ENCODE data around the gene ULK1.
"Not testable (repeated sequence)": the region's sequence is repeated elsewhere in the genome, so short reads cannot be mapped to it uniquely, and the experiment has no call there.

The ULK1 gene

GRCh38 chr12:131883521-131883900, 10.9 kb upstream of the ULK1 start:
- H3K4me3 ChIP-seq (ENCODE audit: low read depth, low read length) = no peak overlapping the region
- no peak for DNase-seq (ENCODE audit: low read depth)

- not testable (repeated sequence) for H3K4me3 ChIP-seq (ENCODE audit: low read depth, low read length); DNase-seq (ENCODE audit: low read depth)
Observed at GRCh38 chr12:131885076-131885475, 9.3 kb upstream of the ULK1 start.

- no peak overlapping the region for H3K4me3 ChIP-seq (ENCODE audit: low read depth, low read length)
- DNase-seq (ENCODE audit: low read depth) = no peak
Observed at GRCh38 chr12:131885543-131886057, 8.8 kb upstream of the ULK1 start.

GRCh38 chr12:131891722-131892121, 2.7 kb upstream of the ULK1 start:
- DNase-seq (ENCODE audit: low read depth); H3K4me3 ChIP-seq (ENCODE audit: low read depth, low read length): not testable (repeated sequence)

DNA sequence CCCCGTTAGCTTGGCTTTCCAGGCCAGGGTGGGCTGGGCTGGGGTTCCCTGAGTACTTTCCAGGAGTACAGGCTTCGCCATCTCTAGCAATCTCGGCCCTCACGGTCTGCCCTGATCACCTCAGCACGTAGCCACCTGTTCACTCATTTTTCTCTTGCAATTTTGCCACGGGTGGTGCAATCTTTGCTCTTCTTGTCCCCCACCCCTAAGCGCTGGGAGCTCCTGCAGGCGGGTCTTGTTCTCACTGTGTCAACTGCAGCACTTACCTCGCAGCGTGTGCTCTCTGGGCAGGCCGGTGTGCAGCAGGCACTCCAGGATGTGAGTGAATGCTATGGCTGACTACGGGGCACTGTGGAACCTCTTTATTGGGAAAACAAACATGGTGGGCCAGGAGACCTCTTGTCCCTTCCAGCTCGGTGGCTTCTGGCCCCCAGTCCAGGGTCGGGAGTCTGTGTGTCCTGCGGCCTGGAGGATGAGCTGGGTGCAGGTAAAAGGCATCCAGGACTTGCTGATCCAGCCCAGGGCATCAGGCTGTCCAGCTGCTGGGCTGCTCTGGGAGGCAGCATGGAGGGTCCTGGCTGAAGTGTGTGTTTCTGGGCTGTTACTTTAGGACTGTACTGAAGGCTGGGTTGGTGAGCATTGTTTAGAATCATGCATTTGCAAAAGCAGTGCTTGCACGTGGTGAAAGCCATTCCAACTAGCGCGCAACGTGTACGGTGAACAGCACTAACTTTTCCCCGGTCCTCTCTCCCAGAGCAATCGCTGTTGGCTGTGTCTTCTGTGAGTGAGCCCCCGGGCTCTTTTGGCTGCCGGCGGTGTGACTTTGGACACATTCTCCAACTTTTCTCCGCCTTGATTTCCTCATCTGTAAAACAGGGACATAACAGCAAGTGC, 1.5 kb upstream of the ULK1 start:
- H3K4me3 ChIP-seq (ENCODE audit: low read depth, low read length) = no peak overlapping the region
- DNase-seq (ENCODE audit: low read depth) = no peak

DNA sequence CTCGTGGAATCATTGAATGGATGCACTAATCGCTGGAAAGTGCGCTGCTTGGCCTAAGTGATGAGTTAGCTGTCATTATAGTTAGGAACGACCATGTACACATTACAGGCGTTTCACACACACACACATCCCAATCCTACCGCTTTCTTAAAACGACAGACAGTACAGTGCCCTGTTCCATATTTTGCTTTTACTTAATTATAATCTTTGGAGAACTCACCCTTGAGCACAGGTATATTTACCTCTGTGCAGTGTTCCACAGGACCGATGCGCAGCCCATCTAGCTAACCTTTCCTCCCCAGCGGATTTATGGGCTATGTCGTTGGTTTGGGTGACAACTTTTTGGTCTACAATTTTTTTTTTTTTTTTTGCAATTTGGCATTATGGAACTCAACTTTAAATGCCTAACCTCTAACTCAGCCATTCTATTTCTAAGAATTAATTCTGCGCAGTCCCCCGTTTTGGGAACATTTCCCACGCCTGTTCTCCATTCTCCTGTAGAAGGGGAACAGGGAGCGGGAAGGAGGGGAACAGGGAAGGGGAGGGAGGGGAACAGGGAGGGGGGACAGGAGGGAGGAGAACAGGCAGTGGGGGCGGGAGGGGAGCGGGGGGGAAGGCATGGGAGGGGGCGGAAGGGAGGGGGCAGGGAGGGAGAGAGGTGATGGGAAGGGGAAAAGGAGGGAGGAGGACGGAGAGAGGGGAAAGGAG, 663 bp upstream of the ULK1 start:
- no peak for DNase-seq (ENCODE audit: low read depth)
- H3K4me3 ChIP-seq (ENCODE audit: low read depth, low read length) = peak overlapping the region; percentile 9

DNA sequence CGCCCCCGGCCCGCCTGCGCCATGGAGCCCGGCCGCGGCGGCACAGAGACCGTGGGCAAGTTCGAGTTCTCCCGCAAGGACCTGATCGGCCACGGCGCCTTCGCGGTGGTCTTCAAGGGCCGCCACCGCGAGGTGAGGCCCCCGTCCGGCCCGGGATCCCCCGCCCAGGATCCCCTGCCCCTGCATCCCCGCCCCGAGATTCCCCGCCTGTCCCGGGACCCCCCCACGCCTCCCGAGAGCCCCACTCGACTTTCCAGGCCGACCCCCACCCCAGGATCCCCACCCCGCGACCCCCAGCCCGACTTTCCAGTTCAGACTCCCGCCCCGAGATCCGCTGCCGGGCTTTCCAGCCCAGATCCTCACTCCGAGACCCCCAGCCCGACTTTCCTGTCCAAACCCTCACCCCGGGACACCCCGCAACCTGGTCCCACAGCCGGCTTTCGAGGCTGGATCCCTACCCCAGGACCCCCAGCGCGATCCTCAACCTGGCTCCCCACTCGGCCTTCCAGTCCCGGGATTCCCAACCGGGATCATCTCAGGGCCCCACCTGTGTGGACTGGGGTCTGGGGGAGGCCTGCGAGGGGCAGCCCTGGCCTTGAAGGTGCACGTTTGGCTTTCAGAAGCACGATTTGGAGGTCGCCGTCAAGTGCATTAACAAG, 688 bp downstream of the ULK1 start:
- DNase-seq (ENCODE audit: low read depth) = no peak
- peak overlapping the region; percentile 63 for H3K4me3 ChIP-seq (ENCODE audit: low read depth, low read length)

GRCh38 chr12:131895640-131896079, 1.2 kb downstream of the ULK1 start:
- DNase-seq (ENCODE audit: low read depth) = no peak
- H3K4me3 ChIP-seq (ENCODE audit: low read depth, low read length) = peak overlapping the region; percentile 63

GRCh38 chr12:131896080-131896810, 1.8 kb downstream of the ULK1 start:
- H3K4me3 ChIP-seq (ENCODE audit: low read depth, low read length) = peak overlapping the region; percentile 63
- peak; percentile 66 for DNase-seq (ENCODE audit: low read depth)

DNA sequence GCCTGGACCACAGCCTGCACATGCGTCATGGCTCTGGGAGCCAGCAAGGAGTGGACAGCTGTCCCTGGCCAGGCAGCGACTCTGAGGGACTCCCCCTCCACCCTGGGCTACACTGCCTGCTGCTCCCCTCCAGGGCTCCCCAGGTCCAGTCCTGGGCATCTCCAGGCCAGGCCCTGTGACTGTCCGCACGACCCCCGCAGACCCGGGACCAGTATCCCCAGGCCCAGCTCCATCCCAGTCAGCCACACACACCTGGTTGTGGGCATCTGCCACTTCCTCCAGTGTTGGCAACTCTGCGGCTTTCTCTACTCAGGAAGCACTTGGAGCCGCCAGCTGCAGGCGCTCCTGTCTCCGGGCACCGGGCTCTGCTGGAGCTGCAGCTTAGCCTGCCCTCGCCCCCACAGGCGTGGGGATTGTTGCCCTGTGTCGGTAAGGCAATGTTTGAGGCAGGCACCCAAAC, 2.4 kb downstream of the ULK1 start:
- peak overlapping the region; percentile 63 for H3K4me3 ChIP-seq (ENCODE audit: low read depth, low read length)
- no peak for DNase-seq (ENCODE audit: low read depth)

GRCh38 chr12:131897276-131897675, 2.9 kb downstream of the ULK1 start:
- no peak overlapping the region for H3K4me3 ChIP-seq (ENCODE audit: low read depth, low read length)
- no peak for DNase-seq (ENCODE audit: low read depth)

DNA sequence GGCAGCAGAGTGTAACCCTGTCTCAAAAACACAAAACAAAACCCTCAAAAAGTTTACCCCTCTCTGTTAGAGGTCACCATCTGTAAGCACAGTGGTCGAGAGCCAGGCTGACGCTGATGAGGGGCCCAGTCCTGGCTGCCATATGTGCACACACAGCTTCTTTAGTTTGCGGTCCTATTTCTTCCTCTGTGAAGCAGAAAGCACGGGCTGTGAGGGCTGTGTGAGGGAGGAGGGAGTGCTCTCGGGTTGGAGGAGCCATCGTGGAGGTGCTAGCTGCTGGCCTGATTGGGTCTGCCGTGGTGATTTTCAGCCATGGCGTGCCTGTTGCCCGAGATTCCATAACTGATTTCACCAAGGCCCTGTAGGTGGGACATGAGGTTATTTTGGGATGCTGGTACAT, 3.5 kb downstream of the ULK1 start:
- DNase-seq (ENCODE audit: low read depth) = no peak
- no peak overlapping the region for H3K4me3 ChIP-seq (ENCODE audit: low read depth, low read length)

- no peak overlapping the region for H3K4me3 ChIP-seq (ENCODE audit: low read depth, low read length)
- no peak for DNase-seq (ENCODE audit: low read depth)
Observed at GRCh38 chr12:131900397-131900796, 6.0 kb downstream of the ULK1 start.

- H3K4me3 ChIP-seq (ENCODE audit: low read depth, low read length) = no peak overlapping the region
- DNase-seq (ENCODE audit: low read depth) = no peak
Observed at GRCh38 chr12:131901431-131902331, 7.3 kb downstream of the ULK1 start.

DNA sequence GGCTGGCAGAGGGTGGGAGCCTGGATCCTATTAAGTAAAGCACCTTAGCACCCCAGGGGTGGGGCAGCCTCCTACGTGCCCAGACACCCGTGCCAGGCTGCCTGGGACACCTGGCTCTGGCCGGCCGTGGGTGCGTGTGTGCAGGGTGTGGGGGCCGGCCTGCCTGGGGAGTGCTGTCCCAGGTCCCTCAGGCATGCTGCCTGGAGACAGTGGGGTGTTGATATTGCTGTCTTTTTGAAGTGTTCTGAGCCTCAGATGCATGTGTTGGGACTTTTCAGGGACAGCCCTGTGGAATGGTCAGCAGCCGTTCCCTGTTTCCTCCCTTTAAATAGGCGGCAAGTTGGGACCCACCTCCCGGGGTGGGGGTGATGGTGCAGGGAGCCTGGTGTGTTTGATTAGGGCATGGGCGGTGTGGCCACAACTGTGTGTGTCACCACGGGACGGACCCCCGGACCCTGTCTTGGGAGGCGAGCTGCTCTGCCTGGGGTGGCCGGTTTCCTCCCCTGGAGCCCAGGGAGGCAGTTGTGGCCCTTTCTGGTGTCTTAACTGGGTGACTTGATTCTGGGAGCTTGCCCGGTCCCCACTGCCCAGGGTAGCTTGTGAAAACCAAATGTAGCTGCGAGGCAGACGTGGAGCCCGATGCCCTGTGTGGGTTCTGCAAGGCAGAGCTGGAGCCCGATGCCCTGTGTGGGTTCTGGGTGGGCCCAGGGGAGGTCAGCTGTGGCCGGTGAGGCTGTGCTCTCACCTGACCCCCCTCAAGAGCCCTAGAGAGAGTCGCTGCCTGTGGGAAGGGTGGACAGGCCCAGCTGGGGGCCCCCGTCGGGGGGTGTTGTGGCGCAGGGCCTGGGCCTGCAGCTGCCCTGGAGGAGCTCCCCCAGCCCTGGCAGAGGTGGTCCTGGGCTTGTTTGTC, 8.2 kb downstream of the ULK1 start:
- no peak overlapping the region for H3K4me3 ChIP-seq (ENCODE audit: low read depth, low read length)

DNA sequence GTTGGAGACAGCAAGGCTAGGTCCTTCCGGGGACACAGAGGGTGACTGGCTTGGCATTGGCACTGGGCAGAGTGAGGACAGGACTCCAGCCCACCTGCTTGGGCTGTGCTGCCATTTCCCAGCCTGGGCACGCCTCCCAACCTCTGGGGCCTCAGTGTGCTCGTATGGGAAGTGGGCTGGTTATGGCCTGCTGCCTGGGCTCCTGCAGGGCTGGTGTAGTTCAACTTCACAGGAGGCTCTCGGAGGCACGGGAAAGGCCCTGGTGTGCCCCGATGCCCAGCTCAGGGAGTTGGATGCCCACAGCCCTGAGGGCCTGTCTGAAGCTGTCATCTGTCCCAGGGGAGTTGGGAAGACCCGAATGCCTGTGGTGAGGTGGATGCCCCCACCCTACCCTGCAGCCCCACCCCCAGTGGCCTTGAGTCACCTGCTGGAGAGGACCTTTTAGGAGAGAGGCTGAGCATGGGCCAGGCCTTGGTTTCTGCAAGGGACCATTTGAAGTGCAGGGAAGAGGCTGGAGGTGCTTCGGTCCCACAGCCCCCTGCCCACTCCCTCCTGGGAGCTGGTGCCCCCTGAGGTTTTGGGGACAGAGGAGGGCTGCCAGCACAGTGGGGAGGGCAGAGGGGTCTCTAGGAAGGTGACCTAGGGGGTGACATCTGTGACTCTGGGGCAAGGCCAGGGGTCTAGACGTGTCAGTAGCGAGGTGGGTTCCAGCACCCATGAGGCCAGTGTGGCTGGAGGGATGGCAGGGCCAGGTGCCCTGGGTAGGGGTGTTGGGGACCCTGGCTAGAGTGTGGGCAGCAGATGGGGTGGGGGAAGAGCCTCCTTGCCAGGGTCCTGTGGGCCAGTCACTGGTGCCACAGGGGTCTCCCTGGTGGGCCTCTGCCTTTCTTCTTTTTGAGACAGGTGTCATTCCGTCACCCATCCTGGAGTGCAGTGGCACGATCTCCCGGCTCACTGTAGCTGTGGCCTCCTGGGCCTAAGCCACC, 9.1 kb downstream of the ULK1 start:
- H3K4me3 ChIP-seq (ENCODE audit: low read depth, low read length) = no peak overlapping the region
- no peak for DNase-seq (ENCODE audit: low read depth)

More for the DNA sequence above, 8.2 kb downstream of the ULK1 start:
- no peak for DNase-seq (ENCODE audit: low read depth)
